Karpas-422 (cell line): ENCODE results near the gene RGPD8. TPM values are rescaled to one million over a fixed set of nuclear protein-coding genes. Genes with fewer than 3 reads are reported as not detected.
A peak's percentile ranks its signal among the peaks of the same experiment; 100 is the strongest.
"Not testable (repeated sequence)": the region's sequence is repeated elsewhere in the genome, so short reads cannot be mapped to it uniquely, and the experiment has no call there.

ENCODE experiments used
- DNase-seq: peaks from one replicate; pipeline ENCODE4 v3.0.0-alpha.2; 2015
- H2AFZ ChIP-seq: fragments of 200-600 bp; sonication (generic); 2 replicates; pipeline ENCODE4 v1.6.1; 2014; ENCODE audit warnings: antibody characterized with exemption, low read length, mixed read lengths
- H3K27ac ChIP-seq: fragments of 200-600 bp; sonication (generic); 2 replicates; pipeline ENCODE4 v1.5.1; 2014; ENCODE audit warnings: mild to moderate bottlenecking, low read length, moderate library complexity
- H3K27me3 ChIP-seq: fragments of 200-600 bp; sonication (generic); 2 replicates; pipeline ENCODE4 v1.6.1; 2014; ENCODE audit warnings: low read length, mixed read lengths
- H3K36me3 ChIP-seq: fragments of 200-600 bp; sonication (generic); 2 replicates; pipeline ENCODE4 v1.6.1; 2014; ENCODE audit warnings: low read length, mixed read lengths; ENCODE audit not compliant: insufficient read depth
- H3K4me1 ChIP-seq: fragments of 200-600 bp; sonication (generic); 2 replicates; pipeline ENCODE4 v1.6.1; 2014; ENCODE audit warnings: mild to moderate bottlenecking, low read length, mixed read lengths
- H3K4me2 ChIP-seq: fragments of 200-600 bp; sonication (generic); 2 replicates; pipeline ENCODE4 v1.6.1; 2014; ENCODE audit warnings: low read length, low read depth, mild to moderate bottlenecking; ENCODE audit not compliant: poor library complexity, severe bottlenecking
- H3K4me3 ChIP-seq: fragments of 200-600 bp; sonication (generic); 2 replicates; pipeline ENCODE4 v1.5.1; 2014; ENCODE audit warnings: mild to moderate bottlenecking, antibody characterized with exemption, low read length, mixed read lengths
- H3K79me2 ChIP-seq: fragments of 200-600 bp; sonication (generic); 2 replicates; pipeline ENCODE4 v1.6.1; 2014; ENCODE audit warnings: mild to moderate bottlenecking, low read length, mixed read lengths
- H3K9ac ChIP-seq: fragments of 200-600 bp; sonication (generic); 2 replicates; pipeline ENCODE4 v1.6.0; 2014; ENCODE audit warnings: low read length
- H3K9me2 ChIP-seq: fragments of 200-600 bp; sonication (generic), shearing (Covaris generic); replicated peaks from 2 replicates; pipeline ENCODE4 v1.6.0; 2014; ENCODE audit warnings: mild to moderate bottlenecking, low read length, moderate library complexity; ENCODE audit not compliant: insufficient read depth
- H3K9me3 ChIP-seq: fragments of 300-700, 200-600 bp; sonication (generic); 2 replicates; pipeline ENCODE4 v1.6.1; 2014; ENCODE audit warnings: low read length, mixed read lengths
- H4K20me1 ChIP-seq: fragments of 200-600 bp; sonication (generic); 2 replicates; pipeline ENCODE4 v1.6.1; 2014; ENCODE audit warnings: mild to moderate bottlenecking, antibody characterized with exemption, low read length, low read depth; ENCODE audit not compliant: insufficient read depth
- total RNA-seq: library from RNA; depleted of rRNA; stranded (reverse); fragments of >200 nt; shearing (Covaris generic); gene quantifications from 2 replicates; pipeline ENCODE4 v1.2.3, GENCODE V29; 2014; ENCODE audit warnings: low replicate concordance; rRNA removed

The RGPD8 gene
- total RNA-seq = 0.07 TPM in 1 of 2 replicates, not detected in the other

DNA sequence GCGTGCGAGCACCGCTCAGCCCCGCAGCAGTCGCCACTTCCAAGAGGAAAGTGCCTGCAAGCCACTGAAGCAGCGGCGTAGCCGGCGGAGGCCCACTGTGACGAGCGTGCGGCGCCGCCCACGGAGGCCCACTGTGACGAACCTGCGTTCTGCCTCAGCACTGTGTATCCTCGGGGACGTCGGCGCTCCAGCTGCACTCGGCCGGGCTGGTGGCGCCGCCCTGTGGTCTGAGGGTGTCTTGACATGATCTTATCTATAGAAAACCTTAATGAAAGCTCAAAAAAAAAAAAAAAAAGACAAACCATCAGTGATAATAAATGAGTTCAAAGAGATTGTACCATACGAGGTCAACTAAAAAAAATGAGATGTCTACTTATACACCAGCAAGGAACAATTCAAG, at the start of gene RGPD8:
Gene RGPD8 (minus strand): TSS at position 166 of the 400 bp plus-strand sequence. CDS start 192 bp downstream, outside the sequence.
- not testable (repeated sequence) for H3K79me2 ChIP-seq, H3K4me1 ChIP-seq, H3K9me3 ChIP-seq, H3K4me3 ChIP-seq, H3K9me2 ChIP-seq, H3K36me3 ChIP-seq, H3K9ac ChIP-seq, H4K20me1 ChIP-seq, H2AFZ ChIP-seq, H3K27ac ChIP-seq, H3K4me2 ChIP-seq, H3K27me3 ChIP-seq
- DNase-seq = peak; percentile 80

DNA sequence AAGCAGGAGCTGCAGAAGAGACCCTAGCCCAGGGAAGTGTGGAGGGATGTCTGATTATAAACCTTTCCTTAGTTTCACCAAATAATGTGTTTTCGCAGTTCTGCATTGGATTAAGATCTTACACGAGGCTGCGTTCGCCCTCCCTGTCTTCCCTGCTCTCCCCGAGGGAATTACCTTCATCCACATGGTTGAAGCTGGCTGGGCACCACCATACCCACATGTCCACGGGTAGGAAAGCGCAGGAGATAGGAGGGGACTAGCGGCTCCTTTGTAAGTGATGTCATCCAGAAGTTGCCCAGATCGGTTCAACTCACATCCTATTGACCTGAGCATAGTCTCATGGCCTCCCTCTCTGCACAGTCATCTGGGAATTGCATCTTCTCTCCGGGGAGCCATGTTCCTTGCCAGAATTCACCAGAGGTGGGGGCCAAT, 49.6 kb upstream of the RGPD8 start:
- Histone ChIP-seq H2AFZ (0 out of 2 replicates have a peak overlapping the region, but pooled peaks have one; percentile 43), H3K4me3 (peak overlapping the region; percentile 99), H3K27ac (peak overlapping the region; percentile 60; the same call in 1 of the 2 replicates), H3K36me3 (peaks cover 27% of the 10 kb centered on the region), H4K20me1 (no peaks in the 10 kb centered on the region), H3K4me2 (peak overlapping the region; percentile 75), H3K4me1 (peaks cover 19% of the 10 kb centered on the region), H3K79me2 (peaks cover 59% of the 10 kb centered on the region), H3K9ac (peak overlapping the region; percentile 97), H3K27me3 (no peaks in the 10 kb centered on the region), H3K9me3 (no peaks in the 10 kb centered on the region), H3K9me2 (no peaks in the 10 kb centered on the region)
- DNase-seq = peak; percentile 76

DNA sequence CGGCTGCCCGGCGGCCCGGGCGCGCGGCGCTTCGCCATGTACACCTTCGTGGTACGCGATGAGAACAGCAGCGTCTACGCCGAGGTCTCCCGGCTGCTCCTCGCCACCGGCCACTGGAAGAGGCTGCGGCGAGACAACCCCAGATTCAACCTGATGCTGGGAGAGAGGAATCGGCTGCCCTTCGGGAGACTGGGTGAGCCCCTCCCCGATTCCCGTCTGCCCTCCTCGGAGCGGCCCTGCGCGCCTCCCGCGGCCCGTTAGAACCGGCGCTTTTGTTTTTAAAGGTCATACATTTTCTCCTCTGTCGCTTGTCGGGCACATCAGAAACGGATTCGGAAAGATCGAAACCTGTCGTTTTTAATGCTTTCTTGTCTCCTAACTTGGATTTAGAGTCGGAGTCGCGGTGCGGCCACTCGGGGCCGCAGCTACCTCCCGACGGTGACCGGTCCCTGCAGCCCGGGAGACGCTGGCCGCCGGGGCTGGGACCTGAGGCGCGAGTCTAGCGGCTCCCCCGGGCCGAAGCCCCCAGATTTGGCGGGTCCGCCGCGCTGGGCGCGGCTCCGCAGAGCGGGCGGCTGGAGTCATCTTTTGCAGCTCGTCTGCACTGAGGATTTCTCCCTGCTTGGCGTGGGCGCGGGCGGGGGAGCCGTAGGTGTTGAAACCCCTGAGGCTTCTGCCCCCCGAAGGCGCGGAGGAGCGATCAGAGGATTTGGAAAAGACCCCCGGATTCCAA, 49.0 kb upstream of the RGPD8 start:
- Histone ChIP-seq H3K9ac (peak overlapping the region; percentile 97), H3K36me3 (peaks cover 24% of the 10 kb centered on the region), H3K4me1 (peaks cover 19% of the 10 kb centered on the region), H4K20me1 (no peaks in the 10 kb centered on the region), H2AFZ (peak overlapping the region; percentile 43; the same call in 1 of the 2 replicates), H3K79me2 (peaks cover 54% of the 10 kb centered on the region), H3K4me2 (peak overlapping the region; percentile 75), H3K9me2 (no peaks in the 10 kb centered on the region), H3K27ac (peak overlapping the region; percentile 60), H3K27me3 (no peaks in the 10 kb centered on the region), H3K4me3 (peak overlapping the region; percentile 99), H3K9me3 (no peaks in the 10 kb centered on the region)
- peak; percentile 68 for DNase-seq

DNA sequence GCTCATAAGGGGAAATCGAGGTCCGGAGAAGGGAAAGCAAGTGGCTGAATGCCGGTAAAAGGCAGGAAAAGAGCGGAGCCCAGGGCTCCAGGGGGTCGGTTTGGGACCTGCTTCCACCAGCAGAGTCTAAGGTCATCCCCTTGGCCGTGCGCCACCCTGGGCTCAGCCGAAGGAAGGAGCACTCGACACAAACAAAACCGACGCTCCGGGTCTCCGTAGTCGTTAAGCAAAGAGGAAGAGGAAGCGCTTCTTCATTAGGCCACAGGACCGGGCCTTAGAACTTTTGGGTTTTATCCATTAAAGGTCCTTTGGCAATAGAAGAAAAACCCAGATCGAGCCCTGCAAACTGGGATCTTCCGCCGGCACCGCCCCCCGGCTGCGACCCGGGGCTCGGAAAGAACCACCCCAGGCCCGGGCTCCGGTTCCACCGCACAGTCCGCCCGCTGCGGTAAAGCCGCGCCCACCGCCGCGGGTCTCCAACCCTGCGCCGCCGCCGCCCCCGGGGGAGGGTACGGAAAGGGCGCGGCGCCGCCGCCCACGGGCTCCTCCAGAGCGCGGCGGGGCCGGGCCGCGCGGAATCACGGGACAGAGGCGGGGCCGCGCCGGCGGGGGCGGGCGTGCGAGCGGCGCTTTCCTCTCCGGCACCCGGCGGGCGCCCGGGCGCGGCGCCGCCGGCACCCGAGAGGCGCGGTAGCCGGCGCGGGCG, 48.2 kb upstream of the RGPD8 start, which contains the start of gene TTL:
Gene TTL (plus strand): TSS at position 629 of the 706 bp plus-strand sequence. CDS start 189 bp downstream, outside the sequence.
- Histone ChIP-seq H3K36me3 (peaks cover 22% of the 10 kb centered on the region), H3K27me3 (no peaks in the 10 kb centered on the region), H3K9ac (peak within 1 kb of the TSS; percentile 97), H3K4me1 (peaks cover 19% of the 10 kb centered on the region), H3K79me2 (peaks cover 46% of the 10 kb centered on the region), H3K9me3 (no peaks in the 10 kb centered on the region), H3K4me2 (peak within 1 kb of the TSS; percentile 95), H3K4me3 (peak within 1 kb of the TSS; percentile 99), H4K20me1 (no peaks in the 10 kb centered on the region), H3K27ac (peak within 1 kb of the TSS; percentile 76), H2AFZ (peak within 1 kb of the TSS; percentile 90), H3K9me2 (no peaks in the 10 kb centered on the region)
- DNase-seq = peak; percentile 88

DNA sequence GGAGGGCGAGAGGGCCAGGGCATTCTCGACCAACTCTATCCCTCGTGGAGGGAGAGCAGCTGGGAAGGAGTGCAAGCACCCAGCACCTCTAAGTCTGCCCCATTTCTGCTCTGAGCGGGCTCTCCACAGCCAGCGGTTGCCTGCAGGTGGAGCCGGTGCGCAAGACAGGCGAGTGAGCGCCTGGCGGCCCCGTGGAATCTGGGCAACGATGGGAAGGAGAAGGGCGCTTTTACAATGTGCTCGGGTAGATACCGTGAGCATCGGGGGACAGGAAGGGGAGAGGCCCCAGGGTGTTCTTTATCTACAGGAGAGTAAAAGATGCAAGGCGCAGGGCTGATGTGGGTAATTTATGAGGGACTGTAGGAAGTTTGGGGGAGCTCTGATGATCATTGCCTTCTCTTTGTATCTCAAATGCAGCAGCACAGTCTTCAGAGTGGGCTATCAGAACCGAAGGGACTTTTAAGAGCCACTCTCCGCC, 47.6 kb upstream of the RGPD8 start:
- Histone ChIP-seq H3K9me2 (no peaks in the 10 kb centered on the region), H3K9ac (peak overlapping the region; percentile 87), H3K79me2 (peaks cover 40% of the 10 kb centered on the region), H3K4me3 (peak overlapping the region; percentile 79), H3K36me3 (peaks cover 16% of the 10 kb centered on the region), H3K4me2 (peak overlapping the region; percentile 95), H3K27ac (peak overlapping the region; percentile 76), H3K27me3 (no peaks in the 10 kb centered on the region), H2AFZ (peak overlapping the region; percentile 90), H3K4me1 (peaks cover 19% of the 10 kb centered on the region), H4K20me1 (no peaks in the 10 kb centered on the region), H3K9me3 (no peaks in the 10 kb centered on the region)
- DNase-seq = peak; percentile 93

DNA sequence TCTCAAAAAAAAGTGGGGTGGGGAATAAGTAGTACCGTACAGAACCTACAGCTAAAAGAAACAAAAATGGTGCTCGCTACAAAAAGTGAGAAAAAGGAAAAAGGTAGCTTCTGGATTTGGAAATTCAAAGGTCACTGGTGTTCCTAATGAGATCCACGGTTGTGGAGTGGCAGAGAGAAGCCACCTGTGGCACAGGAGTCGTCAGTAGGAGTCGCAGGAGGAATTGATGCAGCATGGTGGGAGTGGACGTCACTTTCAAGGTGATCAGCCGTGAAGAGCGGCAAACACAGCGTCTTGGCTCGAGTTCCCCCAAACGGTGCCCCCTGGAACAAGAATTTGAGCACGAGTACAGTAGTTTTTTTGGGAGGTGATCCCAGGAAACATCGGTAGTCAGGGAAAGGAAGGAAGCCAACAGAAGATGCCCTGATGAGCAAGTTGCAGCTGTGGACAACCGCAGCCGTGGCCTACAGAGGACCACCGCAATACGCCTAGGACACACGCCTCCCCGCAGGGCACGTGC, 47.1 kb upstream of the RGPD8 start:
- no peak overlapping the region for H3K27ac ChIP-seq
- H3K36me3 ChIP-seq = peaks cover 11% of the 10 kb centered on the region; the same call in 1 of the 2 replicates
- no peaks in the 10 kb centered on the region for H3K27me3 ChIP-seq

DNA sequence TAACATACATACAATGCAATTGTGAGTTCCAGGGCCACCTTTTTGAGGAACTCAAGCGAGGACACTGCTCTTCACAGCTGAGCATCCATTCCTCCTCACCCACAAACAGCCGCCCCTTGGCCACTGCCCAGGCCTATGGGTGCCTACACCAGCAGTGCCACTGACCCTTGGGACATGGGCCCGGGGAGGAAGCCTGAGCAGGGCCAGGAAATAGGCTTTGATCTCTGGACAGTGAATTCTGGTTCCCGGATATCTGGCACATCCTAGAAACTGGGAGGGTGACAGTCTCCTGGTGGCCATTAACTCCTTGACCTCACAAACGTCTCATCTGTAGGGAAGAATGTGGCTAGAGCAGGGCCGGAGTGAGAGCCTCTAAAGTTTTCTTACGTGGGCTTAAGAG, 43.0 kb upstream of the RGPD8 start:
- Histone ChIP-seq H3K9me3 (no peaks in the 10 kb centered on the region), H4K20me1 (no peaks in the 10 kb centered on the region), H3K9me2 (no peaks in the 10 kb centered on the region), H3K4me3 (no peak overlapping the region), H3K36me3 (no peaks in the 10 kb centered on the region), H3K27me3 (no peaks in the 10 kb centered on the region), H2AFZ (no peak overlapping the region), H3K4me2 (no peak overlapping the region), H3K9ac (no peak overlapping the region), H3K4me1 (peaks cover 8% of the 10 kb centered on the region), H3K27ac (no peak overlapping the region), H3K79me2 (no peaks in the 10 kb centered on the region)
- no peak for DNase-seq

More for the DNA sequence above, 47.1 kb upstream of the RGPD8 start:
- Histone ChIP-seq H4K20me1 (no peaks in the 10 kb centered on the region), H3K4me3 (peak overlapping the region; percentile 79), H3K9ac (peak overlapping the region; percentile 87), H3K4me2 (peak overlapping the region; percentile 95), H3K79me2 (peaks cover 35% of the 10 kb centered on the region), H2AFZ (peak overlapping the region; percentile 90), H3K4me1 (peaks cover 19% of the 10 kb centered on the region), H3K9me3 (no peaks in the 10 kb centered on the region), H3K9me2 (no peaks in the 10 kb centered on the region)
- peak; percentile 68 for DNase-seq
